H9 (cell line): ENCODE measurements around the gene SLMAP. TPM values are rescaled to one million over a fixed set of nuclear protein-coding genes. Genes with fewer than 3 reads are reported as not detected.

Experiments used
- DNase-seq: peaks from one replicate; pipeline ENCODE4 v3.0.0-alpha.2; 2017
- H2AFZ ChIP-seq: one replicate; pipeline ENCODE4 v1.6.1; 2013; ENCODE audit warnings: mild to moderate bottlenecking, low read length, control low read depth, moderate library complexity
- H2AK5ac ChIP-seq: 2 replicates; pipeline ENCODE4 v1.6.1; 2013; ENCODE audit warnings: low read length, control low read depth, mixed read lengths; ENCODE audit not compliant: insufficient read length
- H2BK120ac ChIP-seq: one replicate; pipeline ENCODE4 v1.6.1; 2013; ENCODE audit warnings: low read depth, mild to moderate bottlenecking, low read length, control low read depth, inconsistent platforms; ENCODE audit not compliant: poor library complexity, severe bottlenecking
- H2BK12ac ChIP-seq: 2 replicates; pipeline ENCODE4 v1.6.1; 2013; ENCODE audit warnings: low read length, control low read depth, mixed read lengths, low read depth; ENCODE audit not compliant: insufficient read length
- H2BK15ac ChIP-seq: 2 replicates; pipeline ENCODE4 v1.6.1; 2013; ENCODE audit warnings: low read depth, low read length, control low read depth
- H2BK20ac ChIP-seq: one replicate; pipeline ENCODE4 v1.6.1; 2013; ENCODE audit warnings: low read depth, mild to moderate bottlenecking, low read length, control low read depth, inconsistent platforms; ENCODE audit not compliant: poor library complexity, severe bottlenecking
- H2BK5ac ChIP-seq: 2 replicates; pipeline ENCODE4 v1.6.1; 2013; ENCODE audit warnings: low read length, control low read depth, mixed read lengths; ENCODE audit not compliant: insufficient read length
- H3K14ac ChIP-seq: 2 replicates; pipeline ENCODE4 v1.6.1; 2013; ENCODE audit warnings: low read length, control low read depth; ENCODE audit not compliant: insufficient read depth
- H3K18ac ChIP-seq: 2 replicates; pipeline ENCODE4 v1.6.1; 2013; ENCODE audit warnings: low read depth, mild to moderate bottlenecking, mixed read lengths, low read length, control low read depth; ENCODE audit not compliant: insufficient read length
- H3K23ac ChIP-seq: 2 replicates; pipeline ENCODE4 v1.6.1; 2013; ENCODE audit warnings: low read length, control low read depth, mixed read lengths, low read depth; ENCODE audit not compliant: insufficient read length
- H3K23me2 ChIP-seq: 2 replicates; pipeline ENCODE4 v1.6.1; 2013; ENCODE audit warnings: low read depth, mild to moderate bottlenecking, mixed read lengths, low read length, control low read depth; ENCODE audit not compliant: insufficient read length, poor library complexity, severe bottlenecking
- H3K27ac ChIP-seq: 2 replicates; pipeline ENCODE4 v1.5.1; 2013; ENCODE audit warnings: low read length, control low read depth, mixed read lengths, low read depth; ENCODE audit not compliant: insufficient read length
- H3K27me3 ChIP-seq: 2 replicates; pipeline ENCODE4 v1.6.1; 2013; ENCODE audit warnings: low read length, control low read depth, inconsistent platforms; ENCODE audit not compliant: insufficient read depth
- H3K4ac ChIP-seq: 2 replicates; pipeline ENCODE4 v1.6.1; 2013; ENCODE audit warnings: low read depth, mild to moderate bottlenecking, control low read depth, inconsistent platforms, low read length, moderate library complexity
- H3K4me1 ChIP-seq: 2 replicates; pipeline ENCODE4 v1.6.1; 2013; ENCODE audit warnings: low read length, control low read depth, inconsistent platforms; ENCODE audit not compliant: insufficient read depth
- H3K4me2 ChIP-seq: 2 replicates; pipeline ENCODE4 v1.6.1; 2013; ENCODE audit warnings: low read length, control low read depth, mixed read lengths; ENCODE audit not compliant: insufficient read length, insufficient read depth
- H3K56ac ChIP-seq: 2 replicates; pipeline ENCODE4 v1.6.1; 2013; ENCODE audit warnings: low read depth, mild to moderate bottlenecking, mixed read lengths, low read length, control low read depth; ENCODE audit not compliant: insufficient read length
- H3K79me1 ChIP-seq: 2 replicates; pipeline ENCODE4 v1.6.1; 2013; ENCODE audit warnings: low read depth, mild to moderate bottlenecking, moderate library complexity, low read length, control low read depth, inconsistent platforms; ENCODE audit not compliant: insufficient read depth, poor library complexity, severe bottlenecking
- H3K79me2 ChIP-seq: 2 replicates; pipeline ENCODE4 v1.6.1; 2013; ENCODE audit warnings: low read length, control low read depth, inconsistent platforms; ENCODE audit not compliant: insufficient read depth
- H3K9ac ChIP-seq: 2 replicates; pipeline ENCODE4 v1.6.1; 2013; ENCODE audit warnings: low read length, control low read depth, mixed read lengths; ENCODE audit not compliant: insufficient read length; ENCODE audit errors: extremely low read depth
- H3K9me3 ChIP-seq: one replicate; pipeline ENCODE4 v1.6.1; 2013; ENCODE audit warnings: low read depth, low read length, inconsistent platforms; ENCODE audit not compliant: control insufficient read depth
- H3T11ph ChIP-seq: one replicate; pipeline ENCODE4 v1.6.1; 2013; ENCODE audit warnings: mild to moderate bottlenecking, low read length, control low read depth, inconsistent platforms
- H4K20me1 ChIP-seq: one replicate; pipeline ENCODE4 v1.6.1; 2013; ENCODE audit not compliant: control insufficient read depth, insufficient read length, insufficient read depth
- H4K5ac ChIP-seq: 2 replicates; pipeline ENCODE4 v1.6.1; 2013; ENCODE audit warnings: low read depth, mild to moderate bottlenecking, mixed read lengths, low read length, control low read depth; ENCODE audit not compliant: insufficient read length
- H4K8ac ChIP-seq: replicated peaks from 2 replicates; pipeline ENCODE4 v1.6.1; 2013; ENCODE audit warnings: low read length, control low read depth, mixed read lengths, low read depth; ENCODE audit not compliant: insufficient read length
- H4K91ac ChIP-seq: 2 replicates; pipeline ENCODE4 v1.6.1; 2013; ENCODE audit warnings: low read depth, mild to moderate bottlenecking, moderate library complexity, mixed read lengths, low read length, control low read depth; ENCODE audit not compliant: insufficient read length
- H3K27ac Mint-ChIP-seq, 3 experiments: 2 replicates in 2 of 3; 3 replicates in 1 of 3; pipeline ENCODE4 v1.8.0; 2020 to 2021; ENCODE audit warnings: mixed read lengths in 3 of 3, mild to moderate bottlenecking in 1 of 3, moderate library complexity in 1 of 3
- H3K27me3 Mint-ChIP-seq: 2 replicates; pipeline ENCODE4 v1.8.0; 2021; ENCODE audit warnings: low read depth, mild to moderate bottlenecking, moderate library complexity, mixed read lengths
- H3K36me3 Mint-ChIP-seq, 3 experiments: 2 replicates in 2 of 3; 3 replicates in 1 of 3; pipeline ENCODE4 v1.8.0; 2020 to 2021; ENCODE audit warnings: low read depth in 3 of 3, mixed read lengths in 3 of 3; ENCODE audit not compliant: insufficient read depth in 1 of 3
- H3K4me1 Mint-ChIP-seq, 2 experiments: 2 replicates each; pipeline ENCODE4 v1.8.0; 2020; ENCODE audit warnings: mixed read lengths in 2 of 2
- H3K4me3 Mint-ChIP-seq, 2 experiments: 2 replicates in 1 of 2; 3 replicates in 1 of 2; pipeline ENCODE4 v1.8.0; 2020 to 2021; ENCODE audit warnings: mild to moderate bottlenecking in 2 of 2, mixed read lengths in 2 of 2, moderate library complexity in 1 of 2
- H3K9me3 Mint-ChIP-seq, 2 experiments: 2 replicates in 1 of 2; 3 replicates in 1 of 2; pipeline ENCODE4 v1.8.0; 2020; ENCODE audit warnings: mild to moderate bottlenecking in 2 of 2, mixed read lengths in 2 of 2, moderate library complexity in 1 of 2
- WGBS: extraction: QIAGEN DNeasy Blood & Tissue Kit; methylation state at CpG from one replicate; pipeline ENCODE4 v1.1.7; 2013; ENCODE audit warnings: missing lambda C conversion rate, low lambda C conversion rate, mixed read lengths; ENCODE audit not compliant: insufficient read length; ENCODE audit errors: extremely low coverage; 5-methylcytosine and 5-hydroxymethylcytosine counted together
- total RNA-seq: library from RNA; stranded (reverse); gene quantifications from 2 replicates; pipeline ENCODE4 v1.2.1, GENCODE V29; 2021
- TF ChIP-seq, protein P1 (sequence below): fragments of 200-600 bp; sonication (generic); conservative IDR thresholded peaks from 3 replicates; pipeline ENCODE4 v1.8.0; 2021; ENCODE audit warnings: antibody characterized with exemption, mild to moderate bottlenecking

The SLMAP gene
- total RNA-seq, 1 experiment from 2014 or later: 65.1 TPM

DNA sequence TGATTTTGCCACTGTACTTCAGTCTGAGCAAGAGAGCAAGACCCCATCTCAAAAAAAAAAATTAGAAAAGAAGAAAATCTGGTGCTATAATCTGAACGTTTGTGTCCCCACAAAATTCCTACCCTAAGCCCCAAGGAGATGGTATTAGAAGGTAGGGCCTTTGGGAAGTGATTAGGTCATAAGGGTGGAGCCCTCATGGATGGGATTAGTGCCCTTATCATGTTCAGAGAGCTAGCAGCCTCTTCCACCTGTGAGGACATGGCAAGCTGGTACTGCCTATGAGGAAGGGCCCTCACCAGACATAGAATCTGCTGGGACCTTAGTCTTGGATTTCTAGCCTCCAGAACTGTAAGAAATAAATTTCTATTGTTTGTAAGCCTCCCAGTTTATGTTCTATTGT is 201.7 kb downstream of the SLMAP start:
- Histone ChIP-seq H3K4me2 (no peak overlapping the region), H4K5ac (no peak overlapping the region), H2AFZ (no peak overlapping the region), H3K14ac (no peak overlapping the region), H3K4ac (no peak overlapping the region), H2BK12ac (no peak overlapping the region), H2BK5ac (no peak overlapping the region), H3K18ac (no peak overlapping the region), H2BK20ac (no peak overlapping the region), H3K23me2 (no peaks in the 10 kb centered on the region), H3K9me3 (no peaks in the 10 kb centered on the region), H3K23ac (no peak overlapping the region), H3K4me1 (peaks cover 6% of the 10 kb centered on the region; the same call in 1 of the 2 replicates), H2BK120ac (no peak overlapping the region), H2BK15ac (no peak overlapping the region), H3K9ac (no peak overlapping the region), H3K27ac (no peak overlapping the region), H4K20me1 (no peaks in the 10 kb centered on the region), H3K79me2 (no peaks in the 10 kb centered on the region), H2AK5ac (no peak overlapping the region), H4K8ac (no peak overlapping the region), H3T11ph (no peak overlapping the region), H4K91ac (no peak overlapping the region), H3K27me3 (no peaks in the 10 kb centered on the region), H3K56ac (no peak overlapping the region), H3K79me1 (no peaks in the 10 kb centered on the region)
- H3K9me3 Mint-ChIP-seq: no peaks in the 10 kb centered on the region
- H3K36me3 Mint-ChIP-seq: no peaks in the 10 kb centered on the region; a peak in 1 of 7 replicates
- WGBS: no CpG with 5 or more reads among the region's 1 CpG
- H3K27ac Mint-ChIP-seq: no peak overlapping the region
- no peaks in the 10 kb centered on the region for H3K27me3 Mint-ChIP-seq
- TF ChIP-seq, protein P1, sequence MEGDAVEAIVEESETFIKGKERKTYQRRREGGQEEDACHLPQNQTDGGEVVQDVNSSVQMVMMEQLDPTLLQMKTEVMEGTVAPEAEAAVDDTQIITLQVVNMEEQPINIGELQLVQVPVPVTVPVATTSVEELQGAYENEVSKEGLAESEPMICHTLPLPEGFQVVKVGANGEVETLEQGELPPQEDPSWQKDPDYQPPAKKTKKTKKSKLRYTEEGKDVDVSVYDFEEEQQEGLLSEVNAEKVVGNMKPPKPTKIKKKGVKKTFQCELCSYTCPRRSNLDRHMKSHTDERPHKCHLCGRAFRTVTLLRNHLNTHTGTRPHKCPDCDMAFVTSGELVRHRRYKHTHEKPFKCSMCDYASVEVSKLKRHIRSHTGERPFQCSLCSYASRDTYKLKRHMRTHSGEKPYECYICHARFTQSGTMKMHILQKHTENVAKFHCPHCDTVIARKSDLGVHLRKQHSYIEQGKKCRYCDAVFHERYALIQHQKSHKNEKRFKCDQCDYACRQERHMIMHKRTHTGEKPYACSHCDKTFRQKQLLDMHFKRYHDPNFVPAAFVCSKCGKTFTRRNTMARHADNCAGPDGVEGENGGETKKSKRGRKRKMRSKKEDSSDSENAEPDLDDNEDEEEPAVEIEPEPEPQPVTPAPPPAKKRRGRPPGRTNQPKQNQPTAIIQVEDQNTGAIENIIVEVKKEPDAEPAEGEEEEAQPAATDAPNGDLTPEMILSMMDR: no peak
- no peak for DNase-seq
- peaks cover 8 to 16% of the 10 kb centered on the region in 2 experiments for H3K4me1 Mint-ChIP-seq
- H3K4me3 Mint-ChIP-seq: no peak overlapping the region
